GM18870 (cell line): Measurements from ENCODE around the gene MYO16.
A peak's percentile ranks its signal among the peaks of the same experiment; 100 is the strongest.

Experiments
- ATAC-seq: cut with Tn5 transposase; IDR thresholded peaks from one replicate; pipeline ENCODE4 v1.9.1; 2021; ENCODE audit warnings: moderate library complexity; ENCODE audit not compliant: unreplicated experiment

The MYO16 gene

GRCh38 chr13:109165417-109165904, 536.0 kb downstream of the MYO16 start:
- no peak for ATAC-seq

GRCh38 chr13:109166804-109167203, 537.4 kb downstream of the MYO16 start:
- ATAC-seq: peak; percentile 25

- ATAC-seq: no peak
These were observed 542.7 kb downstream of the MYO16 start for GRCh38 chr13:109172136-109172535.

GRCh38 chr13:109175666-109176065, 546.3 kb downstream of the MYO16 start:
- no peak for ATAC-seq

- no peak for ATAC-seq
These were observed 551.6 kb downstream of the MYO16 start for GRCh38 chr13:109180905-109181425.

- ATAC-seq: no peak
These were observed 553.5 kb downstream of the MYO16 start for GRCh38 chr13:109182777-109183465.

- ATAC-seq: no peak
These were observed 562.0 kb downstream of the MYO16 start for GRCh38 chr13:109191413-109191812.

GRCh38 chr13:109192306-109192705, 562.9 kb downstream of the MYO16 start:
- ATAC-seq: no peak

- no peak for ATAC-seq
These were observed 567.5 kb downstream of the MYO16 start for GRCh38 chr13:109196948-109197347.

- no peak for ATAC-seq
These were observed 569.2 kb downstream of the MYO16 start for GRCh38 chr13:109198585-109198984.

- ATAC-seq: no peak
These were observed 569.9 kb downstream of the MYO16 start for GRCh38 chr13:109199280-109199679.

GRCh38 chr13:109200556-109200955, 571.1 kb downstream of the MYO16 start:
- ATAC-seq: no peak

- no peak for ATAC-seq
These were observed 574.2 kb downstream of the MYO16 start for GRCh38 chr13:109203587-109203986.

GRCh38 chr13:109204252-109204651, 574.8 kb downstream of the MYO16 start:
- ATAC-seq: no peak

- no peak for ATAC-seq
These were observed 575.2 kb downstream of the MYO16 start for GRCh38 chr13:109204657-109205056.

GRCh38 chr13:109205315-109205714, 575.9 kb downstream of the MYO16 start:
- no peak for ATAC-seq

- ATAC-seq: no peak
These were observed 577.2 kb downstream of the MYO16 start for GRCh38 chr13:109206616-109207015.

- ATAC-seq: no peak
These were observed 578.2 kb downstream of the MYO16 start for GRCh38 chr13:109207622-109208021.

- ATAC-seq: no peak
These were observed 579.1 kb downstream of the MYO16 start for GRCh38 chr13:109208522-109208921.

GRCh38 chr13:109209526-109209925, 580.1 kb downstream of the MYO16 start:
- ATAC-seq: no peak

- no peak for ATAC-seq
These were observed 582.2 kb downstream of the MYO16 start for GRCh38 chr13:109211616-109212015.

GRCh38 chr13:109212650-109213049, 583.2 kb downstream of the MYO16 start:
- peak; percentile 87 for ATAC-seq

GRCh38 chr13:109213714-109214113, 584.3 kb downstream of the MYO16 start:
- ATAC-seq: no peak
